ENCODE measurements around the gene TRIM25. TPM values are rescaled to one million over a fixed set of nuclear protein-coding genes. Genes with fewer than 3 reads are reported as not detected.

Gene TRIM25
- total RNA-seq, 1 experiment from 2014 or later: 107 TPM

- CTCF ChIA-PET: no interaction called here
- no peak overlapping the region for H3K27ac Mint-ChIP-seq (ENCODE audit: unreplicated experiment)
- intact Hi-C loops (cut with micrococcal nuclease; ENCODE audit: unreplicated experiment): no loop called here
Measured at GRCh38 chr17:56934280-56934679, 20.4 kb upstream of the TRIM25 start.

GRCh38 chr17:56933868-56934267 is 20.0 kb upstream of the TRIM25 start:
- intact Hi-C loops (cut with micrococcal nuclease; ENCODE audit: unreplicated experiment): no loop called here
- no peak for DNase-seq
- Mint-ChIP-seq H3K27me3 (ENCODE audit: unreplicated experiment) (no peaks in the 10 kb centered on the region), H3K4me3 (ENCODE audit: low read depth, unreplicated experiment) (no peak overlapping the region), H3K36me3 (ENCODE audit: insufficient read depth, unreplicated experiment) (peaks cover 16% of the 10 kb centered on the region), H3K9me3 (ENCODE audit: low read depth, unreplicated experiment) (no peaks in the 10 kb centered on the region), H3K27ac (ENCODE audit: unreplicated experiment) (no peak overlapping the region), H3K4me1 (ENCODE audit: low read depth, unreplicated experiment) (peaks cover 9% of the 10 kb centered on the region)
- no peak for TF ChIP-seq CTCF (IDR thresholded peaks at IDR 0.05; ENCODE audit: unreplicated experiment)
- BruUV-seq (replicated peaks): no TSS peak
- CTCF ChIA-PET: no interaction called here

More at GRCh38 chr17:56934280-56934679, 20.4 kb upstream of the TRIM25 start:
- TF ChIP-seq CTCF (IDR thresholded peaks at IDR 0.05; ENCODE audit: unreplicated experiment): no peak
- Mint-ChIP-seq H3K27me3 (ENCODE audit: unreplicated experiment) (no peaks in the 10 kb centered on the region), H3K9me3 (ENCODE audit: low read depth, unreplicated experiment) (no peaks in the 10 kb centered on the region), H3K4me1 (ENCODE audit: low read depth, unreplicated experiment) (peaks cover 9% of the 10 kb centered on the region), H3K4me3 (ENCODE audit: low read depth, unreplicated experiment) (no peak overlapping the region), H3K36me3 (ENCODE audit: insufficient read depth, unreplicated experiment) (peaks cover 16% of the 10 kb centered on the region)
- no peak for DNase-seq
- no TSS peak for BruUV-seq (replicated peaks)

DNA sequence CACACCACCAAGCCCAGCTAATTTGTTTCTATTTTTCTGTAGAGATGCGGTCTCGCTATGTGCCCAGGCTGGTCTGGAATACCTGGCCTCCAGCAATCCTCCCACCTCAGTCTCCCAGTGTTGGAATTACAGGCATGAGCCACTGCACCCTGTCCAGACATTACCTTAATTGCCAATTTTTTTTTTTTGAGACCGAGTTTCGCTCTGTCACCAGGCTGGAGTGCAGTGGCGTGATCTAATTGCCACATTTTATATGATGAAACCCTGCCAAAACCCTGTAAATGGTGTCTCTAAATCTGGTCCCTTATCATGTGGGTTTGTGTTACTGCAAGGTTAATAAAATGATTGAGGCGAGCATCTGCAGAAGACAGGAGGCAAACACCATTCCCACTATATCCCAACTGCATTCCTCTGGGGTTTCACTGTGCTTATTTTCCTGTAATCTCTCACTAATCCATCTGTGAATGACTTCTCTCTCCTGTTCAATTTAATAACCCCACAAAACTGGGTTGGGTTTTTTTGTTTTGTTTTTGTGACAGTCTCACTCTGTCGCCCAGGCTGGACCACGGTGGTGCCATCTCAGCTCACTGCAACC is 19.4 kb upstream of the TRIM25 start:
- no TSS peak for BruUV-seq (replicated peaks)

GRCh38 chr17:56930739-56931337 is 17.0 kb upstream of the TRIM25 start:
- no peaks in the 10 kb centered on the region for H3K4me1 Mint-ChIP-seq (ENCODE audit: low read depth, unreplicated experiment)
- H3K4me3 Mint-ChIP-seq (ENCODE audit: low read depth, unreplicated experiment): no peak overlapping the region
- peaks cover 4% of the 10 kb centered on the region for H3K36me3 Mint-ChIP-seq (ENCODE audit: insufficient read depth, unreplicated experiment)
- CTCF ChIA-PET: no interaction called here
- H3K27ac Mint-ChIP-seq (ENCODE audit: unreplicated experiment): no peak overlapping the region
- no TSS peak for BruUV-seq (replicated peaks)
- H3K9me3 Mint-ChIP-seq (ENCODE audit: low read depth, unreplicated experiment): no peaks in the 10 kb centered on the region
- no peak for TF ChIP-seq CTCF (IDR thresholded peaks at IDR 0.05; ENCODE audit: unreplicated experiment)
- no peaks in the 10 kb centered on the region for H3K27me3 Mint-ChIP-seq (ENCODE audit: unreplicated experiment)
- DNase-seq: no peak
- intact Hi-C loops (cut with micrococcal nuclease; ENCODE audit: unreplicated experiment): no loop called here

More for the DNA sequence above, 19.4 kb upstream of the TRIM25 start:
- Mint-ChIP-seq H3K27ac (ENCODE audit: unreplicated experiment) (no peak overlapping the region), H3K4me3 (ENCODE audit: low read depth, unreplicated experiment) (no peak overlapping the region), H3K27me3 (ENCODE audit: unreplicated experiment) (no peaks in the 10 kb centered on the region), H3K9me3 (ENCODE audit: low read depth, unreplicated experiment) (no peaks in the 10 kb centered on the region), H3K36me3 (ENCODE audit: insufficient read depth, unreplicated experiment) (peaks cover 10% of the 10 kb centered on the region), H3K4me1 (ENCODE audit: low read depth, unreplicated experiment) (peaks cover 9% of the 10 kb centered on the region)
- intact Hi-C loops (cut with micrococcal nuclease; ENCODE audit: unreplicated experiment): no loop called here
- CTCF ChIA-PET: no interaction called here
- no peak for DNase-seq
- no peak for TF ChIP-seq CTCF (IDR thresholded peaks at IDR 0.05; ENCODE audit: unreplicated experiment)
